OCI-LY1 (cell line): ENCODE data around the gene SLC9A9.

Experiments used
- H2AFZ ChIP-seq: fragments of 200-600 bp; sonication (generic), shearing (Covaris generic); 2 replicates; pipeline ENCODE4 v1.6.0; 2014; ENCODE audit warnings: antibody characterized with exemption, mild to moderate bottlenecking, low read length
- H3F3A ChIP-seq: fragments of 200-600 bp; sonication (generic), shearing (Covaris generic); 2 replicates; pipeline ENCODE4 v1.6.0; 2014; ENCODE audit warnings: mild to moderate bottlenecking, antibody characterized with exemption, low read length, moderate library complexity; ENCODE audit not compliant: insufficient read depth
- H3K27ac ChIP-seq: fragments of 200-600 bp; sonication (generic); 2 replicates; pipeline ENCODE4 v1.5.1; 2014; ENCODE audit warnings: low read length, mixed run types, mild to moderate bottlenecking, low read depth; ENCODE audit not compliant: poor library complexity, severe bottlenecking
- H3K27me3 ChIP-seq: fragments of 200-600 bp; sonication (generic); 2 replicates; pipeline ENCODE4 v1.6.0; 2014; ENCODE audit warnings: antibody characterized with exemption, mild to moderate bottlenecking, low read length, moderate library complexity; ENCODE audit not compliant: insufficient read depth
- H3K36me3 ChIP-seq: fragments of 200-600 bp; sonication (generic); 2 replicates; pipeline ENCODE4 v1.6.1; 2014; ENCODE audit warnings: mild to moderate bottlenecking, antibody characterized with exemption, low read length, moderate library complexity, mixed read lengths; ENCODE audit not compliant: insufficient read depth
- H3K4me1 ChIP-seq: fragments of 200-600 bp; sonication (generic); 2 replicates; pipeline ENCODE4 v1.5.1; 2014; ENCODE audit warnings: mild to moderate bottlenecking, low read length, moderate library complexity; ENCODE audit not compliant: insufficient read depth, severe bottlenecking
- H3K4me2 ChIP-seq: fragments of 200-600 bp; sonication (generic), shearing (Covaris generic); 2 replicates; pipeline ENCODE4 v1.6.1; 2014; ENCODE audit warnings: low read length
- H3K4me3 ChIP-seq: fragments of 200-600 bp; sonication (generic); 2 replicates; pipeline ENCODE4 v1.5.1; 2014; ENCODE audit warnings: low read length, low read depth, mild to moderate bottlenecking, mixed read lengths; ENCODE audit not compliant: poor library complexity, severe bottlenecking
- H3K79me2 ChIP-seq: fragments of 200-600 bp; shearing (Covaris generic); 2 replicates; pipeline ENCODE4 v1.6.1; 2016; ENCODE audit warnings: mixed run types, low read length, mixed read lengths; ENCODE audit not compliant: insufficient read depth
- H3K9ac ChIP-seq: fragments of 200-600 bp; sonication (generic), shearing (Covaris generic); 2 replicates; pipeline ENCODE4 v1.6.1; 2014; ENCODE audit warnings: mild to moderate bottlenecking, low read length, mixed read lengths
- H3K9me2 ChIP-seq: fragments of 200-600 bp; sonication (generic), shearing (Covaris generic); 2 replicates; pipeline ENCODE4 v1.6.1; 2014; ENCODE audit warnings: low read depth, mild to moderate bottlenecking, low read length, mixed read lengths
- H3K9me3 ChIP-seq: fragments of 200-600 bp; shearing (Covaris generic); 2 replicates; pipeline ENCODE4 v1.6.1; 2014; ENCODE audit warnings: low read length, mixed read lengths
- H4K20me1 ChIP-seq: fragments of 200-600 bp; sonication (generic), shearing (Covaris generic); 2 replicates; pipeline ENCODE4 v1.6.0; 2016; ENCODE audit warnings: mild to moderate bottlenecking, low read length; ENCODE audit not compliant: insufficient read depth
- EZH2 ChIP-seq: fragments of 200-600 bp; sonication (generic), shearing (Covaris generic); IDR thresholded peaks from 2 replicates; pipeline ENCODE4 v1.8.0; 2017; ENCODE audit warnings: borderline replicate concordance, mixed run types, mild to moderate bottlenecking, antibody characterized with exemption, low read length, moderate library complexity, mixed read lengths
- TF ChIP-seq, protein P1 (sequence below): fragments of 200-600 bp; sonication (generic), shearing (Covaris generic); IDR thresholded peaks from 2 replicates; pipeline ENCODE4 v1.5.1; 2017; ENCODE audit warnings: mild to moderate bottlenecking, antibody characterized with exemption, low read length, moderate library complexity, mixed read lengths

The SLC9A9 gene

DNA sequence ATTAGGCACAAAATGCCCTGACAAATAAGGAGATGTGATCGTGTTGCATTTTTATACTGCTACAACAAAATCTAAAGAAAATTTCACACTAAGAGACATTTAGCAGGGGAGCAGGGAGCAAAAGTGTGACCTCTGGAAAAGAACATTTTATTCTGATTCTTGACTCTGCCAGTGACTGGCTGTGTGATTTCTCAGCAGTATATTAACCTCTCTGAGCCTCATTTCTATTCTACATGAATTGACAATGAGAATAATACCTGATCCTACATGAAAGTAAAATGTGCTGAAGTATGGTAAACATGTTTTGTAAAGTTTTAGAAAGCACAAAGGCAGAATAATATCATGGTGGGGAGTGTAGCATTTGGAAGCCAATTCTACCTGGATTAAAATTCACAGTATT is 273.3 kb downstream of the SLC9A9 start:
- Histone ChIP-seq H3K4me2 (no peak overlapping the region), H4K20me1 (no peaks in the 10 kb centered on the region)
- no peak for TF ChIP-seq EZH2
- TF ChIP-seq, protein P1, sequence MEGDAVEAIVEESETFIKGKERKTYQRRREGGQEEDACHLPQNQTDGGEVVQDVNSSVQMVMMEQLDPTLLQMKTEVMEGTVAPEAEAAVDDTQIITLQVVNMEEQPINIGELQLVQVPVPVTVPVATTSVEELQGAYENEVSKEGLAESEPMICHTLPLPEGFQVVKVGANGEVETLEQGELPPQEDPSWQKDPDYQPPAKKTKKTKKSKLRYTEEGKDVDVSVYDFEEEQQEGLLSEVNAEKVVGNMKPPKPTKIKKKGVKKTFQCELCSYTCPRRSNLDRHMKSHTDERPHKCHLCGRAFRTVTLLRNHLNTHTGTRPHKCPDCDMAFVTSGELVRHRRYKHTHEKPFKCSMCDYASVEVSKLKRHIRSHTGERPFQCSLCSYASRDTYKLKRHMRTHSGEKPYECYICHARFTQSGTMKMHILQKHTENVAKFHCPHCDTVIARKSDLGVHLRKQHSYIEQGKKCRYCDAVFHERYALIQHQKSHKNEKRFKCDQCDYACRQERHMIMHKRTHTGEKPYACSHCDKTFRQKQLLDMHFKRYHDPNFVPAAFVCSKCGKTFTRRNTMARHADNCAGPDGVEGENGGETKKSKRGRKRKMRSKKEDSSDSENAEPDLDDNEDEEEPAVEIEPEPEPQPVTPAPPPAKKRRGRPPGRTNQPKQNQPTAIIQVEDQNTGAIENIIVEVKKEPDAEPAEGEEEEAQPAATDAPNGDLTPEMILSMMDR: no peak

GRCh38 chr3:143573610-143574303 is 274.5 kb downstream of the SLC9A9 start:
- H2AFZ ChIP-seq: no peak overlapping the region

More for the DNA sequence above, 273.3 kb downstream of the SLC9A9 start:
- no peak overlapping the region for H3K27ac ChIP-seq
- H3K79me2 ChIP-seq: no peaks in the 10 kb centered on the region
- H3K36me3 ChIP-seq: no peaks in the 10 kb centered on the region; the same call in 1 of the 2 replicates
- no peak overlapping the region for H3K4me3 ChIP-seq
- no peaks in the 10 kb centered on the region for H3K9me3 ChIP-seq
- H2AFZ ChIP-seq: no peak overlapping the region
- no peaks in the 10 kb centered on the region for H3K9me2 ChIP-seq
- no peaks in the 10 kb centered on the region for H3K27me3 ChIP-seq
- H3K9ac ChIP-seq: no peak overlapping the region
- no peaks in the 10 kb centered on the region for H3F3A ChIP-seq
- no peaks in the 10 kb centered on the region for H3K4me1 ChIP-seq

DNA sequence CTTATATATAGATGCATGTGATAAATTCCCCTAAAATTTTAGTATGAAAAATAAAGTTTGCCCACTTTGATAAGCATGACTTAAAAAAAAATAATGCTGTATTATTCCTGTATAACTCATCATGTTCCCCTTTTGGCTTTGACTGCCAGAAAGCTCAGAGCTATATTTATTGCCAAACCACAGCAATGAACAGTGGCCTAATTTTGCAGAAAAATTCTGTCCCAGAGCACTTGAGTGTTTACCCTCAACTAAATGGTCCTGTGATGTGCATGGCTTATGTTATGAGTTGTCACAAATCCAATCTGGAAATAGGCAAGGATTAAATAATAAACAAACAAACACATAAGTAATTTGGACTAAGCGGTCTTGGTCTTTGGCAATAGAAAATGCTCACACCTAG is 276.7 kb downstream of the SLC9A9 start:
- H3K4me1 ChIP-seq: peaks cover 8% of the 10 kb centered on the region

More at GRCh38 chr3:143573610-143574303, 274.5 kb downstream of the SLC9A9 start:
- H4K20me1 ChIP-seq: no peaks in the 10 kb centered on the region
- H3K27me3 ChIP-seq: no peaks in the 10 kb centered on the region
- no peak for TF ChIP-seq EZH2
- TF ChIP-seq, protein P1: no peak
- no peaks in the 10 kb centered on the region for H3K9me2 ChIP-seq
- H3F3A ChIP-seq: no peaks in the 10 kb centered on the region
- H3K4me2 ChIP-seq: no peak overlapping the region
- H3K4me3 ChIP-seq: no peak overlapping the region
- no peak overlapping the region for H3K9ac ChIP-seq
- H3K9me3 ChIP-seq: no peaks in the 10 kb centered on the region
- H3K4me1 ChIP-seq: no peaks in the 10 kb centered on the region
- no peaks in the 10 kb centered on the region for H3K79me2 ChIP-seq
- H3K36me3 ChIP-seq: no peaks in the 10 kb centered on the region; the same call in 1 of the 2 replicates
- H3K27ac ChIP-seq: no peak overlapping the region

More for the DNA sequence above, 276.7 kb downstream of the SLC9A9 start:
- Histone ChIP-seq H3K27me3 (no peaks in the 10 kb centered on the region), H3K9ac (no peak overlapping the region), H3F3A (no peaks in the 10 kb centered on the region), H3K9me3 (no peaks in the 10 kb centered on the region), H3K79me2 (no peaks in the 10 kb centered on the region), H2AFZ (no peak overlapping the region), H4K20me1 (no peaks in the 10 kb centered on the region), H3K4me3 (no peak overlapping the region), H3K4me2 (no peak overlapping the region), H3K27ac (no peak overlapping the region), H3K36me3 (no peaks in the 10 kb centered on the region), H3K9me2 (no peaks in the 10 kb centered on the region)
- no peak for TF ChIP-seq EZH2
- TF ChIP-seq, protein P1: no peak
